NCI-H748 (cell line): ENCODE data around the gene ABLIM1.

ENCODE experiments used
- DNase-seq: peaks from one replicate; lab custom pipeline; 2025; ENCODE audit not compliant: unreplicated experiment; lab: John Stamatoyannopoulos, UW

The ABLIM1 gene

GRCh38 chr10:114624951-114625780 is 32.9 kb downstream of the ABLIM1 start:
- DNase-seq, result no peak

- DNase-seq, result no peak
Observed at GRCh38 chr10:114624422-114624821, 33.7 kb downstream of the ABLIM1 start.

GRCh38 chr10:114623661-114624294 is 34.3 kb downstream of the ABLIM1 start:
- peak; percentile 83 for DNase-seq

- no peak for DNase-seq
Observed at GRCh38 chr10:114623155-114623554, 34.9 kb downstream of the ABLIM1 start.

- no peak for DNase-seq
Observed at GRCh38 chr10:114618722-114619121, 39.4 kb downstream of the ABLIM1 start.

GRCh38 chr10:114616516-114616915 is 41.6 kb downstream of the ABLIM1 start:
- DNase-seq, result no peak

- no peak for DNase-seq
Observed at GRCh38 chr10:114616103-114616502, 42.0 kb downstream of the ABLIM1 start.

GRCh38 chr10:114615600-114616007 is 42.5 kb downstream of the ABLIM1 start:
- no peak for DNase-seq

- DNase-seq, result no peak
Observed at GRCh38 chr10:114613237-114613979, 44.7 kb downstream of the ABLIM1 start.

GRCh38 chr10:114611617-114612016 is 46.5 kb downstream of the ABLIM1 start:
- DNase-seq, result peak; percentile 29

GRCh38 chr10:114609518-114610426 is 48.3 kb downstream of the ABLIM1 start:
- DNase-seq, result no peak

GRCh38 chr10:114607358-114607998 is 50.6 kb downstream of the ABLIM1 start:
- no peak for DNase-seq

- DNase-seq, result no peak
Observed at GRCh38 chr10:114605155-114605797, 52.8 kb downstream of the ABLIM1 start.

GRCh38 chr10:114604357-114605130 is 53.5 kb downstream of the ABLIM1 start:
- no peak for DNase-seq

GRCh38 chr10:114603948-114604347 is 54.1 kb downstream of the ABLIM1 start:
- DNase-seq, result no peak

- no peak for DNase-seq
Observed at GRCh38 chr10:114603303-114603702, 54.8 kb downstream of the ABLIM1 start.

GRCh38 chr10:114600057-114600456 is 58.0 kb downstream of the ABLIM1 start:
- DNase-seq, result no peak

- DNase-seq, result no peak
Observed at GRCh38 chr10:114596793-114597192, 61.3 kb downstream of the ABLIM1 start.
